H7 (cell line): ENCODE data around the gene CYP1A2. TPM values are rescaled to one million over a fixed set of nuclear protein-coding genes. Genes with fewer than 3 reads are reported as not detected.

ENCODE experiments used
- DNase-seq: peaks from one replicate; pipeline ENCODE4 v3.0.0; 2012
- H3K27me3 ChIP-seq: 2 replicates; pipeline ENCODE4 v1.6.0; 2011; ENCODE audit warnings: mild to moderate bottlenecking, low read length; ENCODE audit not compliant: control insufficient read depth, insufficient read depth
- H3K36me3 ChIP-seq: replicated peaks from 2 replicates; pipeline ENCODE4 v1.5.1; 2011; ENCODE audit warnings: low read length; ENCODE audit not compliant: control insufficient read depth, insufficient read depth
- H3K4me3 ChIP-seq: 2 replicates; pipeline ENCODE4 v1.5.1; 2011; ENCODE audit warnings: low read depth, mild to moderate bottlenecking, control low read depth, low read length, moderate library complexity; ENCODE audit not compliant: insufficient read depth
- total RNA-seq: library from RNA; depleted of rRNA; stranded (reverse); fragments of >200 nt; shearing (Covaris generic); gene quantifications from 2 replicates; pipeline ENCODE4 v1.2.3, GENCODE V29; 2014

The CYP1A2 gene
- total RNA-seq, 1 experiment from 2014 or later: not detected

- Histone ChIP-seq H3K27me3 (no peaks in the 10 kb centered on the region), H3K4me3 (no peak overlapping the region), H3K36me3 (no peaks in the 10 kb centered on the region)
- no peak for DNase-seq
These were observed 10.1 kb downstream of the CYP1A2 start for GRCh38 chr15:74758736-74759135.

GRCh38 chr15:74762791-74763150 lies 14.1 kb downstream of the CYP1A2 start:
- no peaks in the 10 kb centered on the region for H3K27me3 ChIP-seq
- DNase-seq: peak; percentile 62
- H3K36me3 ChIP-seq: no peaks in the 10 kb centered on the region
- no peak overlapping the region for H3K4me3 ChIP-seq

GRCh38 chr15:74763416-74763815 lies 14.8 kb downstream of the CYP1A2 start:
- no peaks in the 10 kb centered on the region for H3K36me3 ChIP-seq
- no peak overlapping the region for H3K4me3 ChIP-seq
- peak; percentile 40 for DNase-seq
- H3K27me3 ChIP-seq: no peaks in the 10 kb centered on the region

- Histone ChIP-seq H3K27me3 (no peaks in the 10 kb centered on the region), H3K4me3 (no peak overlapping the region), H3K36me3 (no peaks in the 10 kb centered on the region)
- no peak for DNase-seq
These were observed 18.8 kb downstream of the CYP1A2 start for GRCh38 chr15:74767167-74768098.

- no peaks in the 10 kb centered on the region for H3K36me3 ChIP-seq
- no peaks in the 10 kb centered on the region for H3K27me3 ChIP-seq
- peak; percentile 69 for DNase-seq
- H3K4me3 ChIP-seq: no peak overlapping the region
These were observed 19.6 kb downstream of the CYP1A2 start for GRCh38 chr15:74768099-74768770.

- peak; percentile 91 for DNase-seq
- Histone ChIP-seq H3K36me3 (no peaks in the 10 kb centered on the region), H3K27me3 (no peaks in the 10 kb centered on the region), H3K4me3 (no peak overlapping the region)
These were observed 20.2 kb downstream of the CYP1A2 start for GRCh38 chr15:74768771-74769342.

GRCh38 chr15:74769463-74770025 lies 20.9 kb downstream of the CYP1A2 start:
- no peaks in the 10 kb centered on the region for H3K27me3 ChIP-seq
- no peaks in the 10 kb centered on the region for H3K36me3 ChIP-seq
- no peak overlapping the region for H3K4me3 ChIP-seq
- DNase-seq: no peak

GRCh38 chr15:74770211-74770903 lies 21.7 kb downstream of the CYP1A2 start:
- Histone ChIP-seq H3K4me3 (no peak overlapping the region), H3K27me3 (no peaks in the 10 kb centered on the region; the same call in 1 of the 2 replicates), H3K36me3 (no peaks in the 10 kb centered on the region)
- DNase-seq: no peak

- no peaks in the 10 kb centered on the region for H3K36me3 ChIP-seq
- DNase-seq: no peak
- H3K4me3 ChIP-seq: no peak overlapping the region
- H3K27me3 ChIP-seq: no peaks in the 10 kb centered on the region; the same call in 1 of the 2 replicates
These were observed 24.7 kb downstream of the CYP1A2 start for GRCh38 chr15:74773329-74773728.

GRCh38 chr15:74773731-74774252 lies 25.1 kb downstream of the CYP1A2 start:
- no peak overlapping the region for H3K4me3 ChIP-seq
- DNase-seq: peak; percentile 79
- no peaks in the 10 kb centered on the region for H3K36me3 ChIP-seq
- no peaks in the 10 kb centered on the region; the same call in 1 of the 2 replicates for H3K27me3 ChIP-seq

GRCh38 chr15:74775132-74775562 lies 26.5 kb downstream of the CYP1A2 start:
- Histone ChIP-seq H3K36me3 (no peaks in the 10 kb centered on the region), H3K4me3 (no peak overlapping the region), H3K27me3 (no peaks in the 10 kb centered on the region; the same call in 1 of the 2 replicates)
- no peak for DNase-seq

- no peak for DNase-seq
- Histone ChIP-seq H3K27me3 (peaks cover 5% of the 10 kb centered on the region), H3K4me3 (no peak overlapping the region), H3K36me3 (no peaks in the 10 kb centered on the region)
These were observed 27.2 kb downstream of the CYP1A2 start for GRCh38 chr15:74775894-74776293.

GRCh38 chr15:74776821-74777768 lies 28.4 kb downstream of the CYP1A2 start:
- DNase-seq: peak; percentile 71

More at GRCh38 chr15:74776821-74777768, 28.4 kb downstream of the CYP1A2 start:
- Histone ChIP-seq H3K4me3 (no peak overlapping the region), H3K27me3 (peaks cover 10% of the 10 kb centered on the region), H3K36me3 (no peaks in the 10 kb centered on the region)
